ENCODE measurements around the gene CHPF. TPM values are rescaled to one million over a fixed set of nuclear protein-coding genes. Genes with fewer than 3 reads are reported as not detected.

CHPF gene
- total RNA-seq, 1 donor from 2014 or later, result 285 TPM

- no peak for DNase-seq (ENCODE audit: low read depth)
- no peak for TF ChIP-seq CTCF (IDR thresholded peaks at IDR 0.05; ENCODE audit: insufficient read depth, low read length, poor library complexity, severe bottlenecking)
- Histone ChIP-seq H3K4me3 (ENCODE audit: low read depth, low read length) (peak overlapping the region; percentile 70), H3K27me3 (ENCODE audit: control insufficient read depth, insufficient read depth, low read length) (peaks cover 14% of the 10 kb centered on the region), H3K36me3 (ENCODE audit: control insufficient read depth, insufficient read depth, low read length) (no peaks in the 10 kb centered on the region)
Measured at GRCh38 chr2:219551441-219552381, 8.1 kb upstream of the CHPF start.

DNA sequence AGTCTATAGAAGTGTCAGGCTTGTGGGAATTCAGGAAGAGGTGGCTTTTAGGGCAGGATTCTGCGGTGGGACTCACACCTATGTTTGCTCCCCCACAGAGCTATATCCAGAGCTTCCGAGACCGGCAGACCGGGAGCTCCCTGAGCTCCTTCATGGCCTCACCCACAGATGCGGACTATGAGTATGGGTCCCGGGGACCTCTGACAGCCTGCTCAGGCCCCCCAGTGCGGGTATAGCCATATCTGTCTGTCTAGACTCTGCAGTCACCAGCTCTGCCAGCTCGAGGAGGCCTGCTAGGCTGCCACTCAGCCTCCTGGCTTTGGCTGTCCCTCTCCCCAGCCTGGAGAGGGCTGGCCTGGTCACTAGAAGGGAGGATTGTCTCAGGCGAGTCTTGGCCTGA is 6.0 kb upstream of the CHPF start:
- no peak for TF ChIP-seq CTCF (IDR thresholded peaks at IDR 0.05; ENCODE audit: insufficient read depth, low read length, poor library complexity, severe bottlenecking)
- no peaks in the 10 kb centered on the region for H3K36me3 ChIP-seq (ENCODE audit: control insufficient read depth, insufficient read depth, low read length)
- peaks cover 14% of the 10 kb centered on the region for H3K27me3 ChIP-seq (ENCODE audit: control insufficient read depth, insufficient read depth, low read length)
- DNase-seq (ENCODE audit: low read depth), result no peak
- H3K4me3 ChIP-seq (ENCODE audit: low read depth, low read length), result no peak overlapping the region

DNA sequence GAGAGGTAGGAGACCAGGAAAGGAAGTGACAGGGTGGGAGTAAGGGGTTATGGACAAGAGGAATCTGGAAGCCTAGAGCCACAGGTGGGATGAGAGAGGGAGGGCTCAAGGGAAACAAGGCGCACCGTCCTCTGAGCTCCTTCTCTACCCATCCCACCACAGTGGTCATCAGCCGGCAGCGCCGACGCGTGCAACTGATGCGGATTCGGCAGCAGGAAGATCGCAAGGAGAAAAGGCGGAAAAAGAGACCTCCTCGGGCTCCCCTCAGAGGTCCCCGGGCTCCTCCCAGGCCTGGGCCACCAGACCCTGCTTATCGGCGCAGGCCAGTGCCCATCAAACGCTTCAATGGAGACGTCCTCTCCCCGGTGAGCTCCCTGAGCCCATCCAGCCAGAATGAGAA is 5.4 kb upstream of the CHPF start:
- no peak for TF ChIP-seq CTCF (IDR thresholded peaks at IDR 0.05; ENCODE audit: insufficient read depth, low read length, poor library complexity, severe bottlenecking)
- DNase-seq (ENCODE audit: low read depth), result no peak
- Histone ChIP-seq H3K36me3 (ENCODE audit: control insufficient read depth, insufficient read depth, low read length) (no peaks in the 10 kb centered on the region), H3K4me3 (ENCODE audit: low read depth, low read length) (no peak overlapping the region), H3K27me3 (ENCODE audit: control insufficient read depth, insufficient read depth, low read length) (peaks cover 12% of the 10 kb centered on the region)

DNA sequence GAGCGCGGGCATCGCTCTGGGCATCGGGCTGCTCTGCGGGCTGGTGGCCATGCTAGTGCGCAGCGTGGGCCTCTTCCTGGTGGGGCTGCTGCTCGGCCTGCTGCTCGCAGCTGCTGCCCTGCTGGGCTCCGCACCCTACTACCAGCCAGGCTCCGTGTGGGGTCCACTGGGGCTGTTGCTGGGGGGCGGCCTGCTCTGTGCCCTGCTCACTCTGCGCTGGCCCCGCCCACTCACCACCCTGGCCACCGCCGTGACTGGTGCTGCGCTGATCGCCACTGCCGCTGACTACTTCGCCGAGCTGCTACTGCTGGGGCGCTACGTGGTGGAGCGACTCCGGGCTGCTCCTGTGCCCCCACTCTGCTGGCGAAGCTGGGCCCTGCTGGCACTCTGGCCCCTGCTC is 4.0 kb upstream of the CHPF start:
- no peak overlapping the region for H3K4me3 ChIP-seq (ENCODE audit: low read depth, low read length)
- TF ChIP-seq CTCF (IDR thresholded peaks at IDR 0.05; ENCODE audit: insufficient read depth, low read length, poor library complexity, severe bottlenecking), result no peak
- peaks cover 1% of the 10 kb centered on the region for H3K27me3 ChIP-seq (ENCODE audit: control insufficient read depth, insufficient read depth, low read length)
- DNase-seq (ENCODE audit: low read depth), result no peak
- no peaks in the 10 kb centered on the region for H3K36me3 ChIP-seq (ENCODE audit: control insufficient read depth, insufficient read depth, low read length)

GRCh38 chr2:219545943-219546352 is 2.3 kb upstream of the CHPF start:
- Histone ChIP-seq H3K4me3 (ENCODE audit: low read depth, low read length) (no peak overlapping the region), H3K27me3 (ENCODE audit: control insufficient read depth, insufficient read depth, low read length) (no peaks in the 10 kb centered on the region), H3K36me3 (ENCODE audit: control insufficient read depth, insufficient read depth, low read length) (no peaks in the 10 kb centered on the region)
- no peak for DNase-seq (ENCODE audit: low read depth)
- no peak for TF ChIP-seq CTCF (IDR thresholded peaks at IDR 0.05; ENCODE audit: insufficient read depth, low read length, poor library complexity, severe bottlenecking)
